Measurements from ENCODE around the gene SERGEF.

DNA sequence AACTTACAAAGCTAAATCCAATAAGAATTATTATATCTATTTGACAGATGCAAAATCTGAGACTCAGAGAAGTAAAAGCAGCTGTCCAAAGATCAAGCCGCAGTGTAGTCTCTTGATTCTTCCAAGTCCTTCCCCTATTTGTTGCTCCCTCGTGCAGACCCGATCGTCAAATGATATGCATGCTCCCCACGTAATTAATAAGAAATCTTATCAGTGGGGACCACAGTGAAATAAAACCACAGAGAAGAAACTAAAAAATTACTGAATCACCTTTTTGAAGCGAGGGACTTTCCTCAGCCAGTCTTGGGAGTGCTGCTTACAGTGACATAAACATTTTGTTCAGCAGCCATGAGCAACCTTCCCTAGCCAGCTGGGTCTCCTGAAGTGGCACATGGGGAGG is 64.6 kb downstream of the SERGEF start:
- TF ChIP-seq POLR2A (IDR thresholded peaks at IDR 0.05; ENCODE audit: insufficient read depth in 1 of 2, low read depth in 2 of 2, low read length in 2 of 2) (no peak), RNF2 (conservative IDR thresholded peaks at IDR 0.05; ENCODE audit: low read depth) (no peak), CEBPB (IDR thresholded peaks at IDR 0.05; ENCODE audit: borderline replicate concordance, low read depth, low read length) (no peak), ZNF556 (CRISPR knock-in tag; IDR thresholded peaks at IDR 0.05; ENCODE audit: borderline replicate concordance) (no peak), RFX1 (IDR thresholded peaks at IDR 0.05) (no peak), RAD21 (CRISPR knock-in tag; IDR thresholded peaks at IDR 0.05) (no peak), CC2D1A (CRISPR knock-in tag; IDR thresholded peaks at IDR 0.05) (no peak)
- TF ChIP-seq, protein P1, sequence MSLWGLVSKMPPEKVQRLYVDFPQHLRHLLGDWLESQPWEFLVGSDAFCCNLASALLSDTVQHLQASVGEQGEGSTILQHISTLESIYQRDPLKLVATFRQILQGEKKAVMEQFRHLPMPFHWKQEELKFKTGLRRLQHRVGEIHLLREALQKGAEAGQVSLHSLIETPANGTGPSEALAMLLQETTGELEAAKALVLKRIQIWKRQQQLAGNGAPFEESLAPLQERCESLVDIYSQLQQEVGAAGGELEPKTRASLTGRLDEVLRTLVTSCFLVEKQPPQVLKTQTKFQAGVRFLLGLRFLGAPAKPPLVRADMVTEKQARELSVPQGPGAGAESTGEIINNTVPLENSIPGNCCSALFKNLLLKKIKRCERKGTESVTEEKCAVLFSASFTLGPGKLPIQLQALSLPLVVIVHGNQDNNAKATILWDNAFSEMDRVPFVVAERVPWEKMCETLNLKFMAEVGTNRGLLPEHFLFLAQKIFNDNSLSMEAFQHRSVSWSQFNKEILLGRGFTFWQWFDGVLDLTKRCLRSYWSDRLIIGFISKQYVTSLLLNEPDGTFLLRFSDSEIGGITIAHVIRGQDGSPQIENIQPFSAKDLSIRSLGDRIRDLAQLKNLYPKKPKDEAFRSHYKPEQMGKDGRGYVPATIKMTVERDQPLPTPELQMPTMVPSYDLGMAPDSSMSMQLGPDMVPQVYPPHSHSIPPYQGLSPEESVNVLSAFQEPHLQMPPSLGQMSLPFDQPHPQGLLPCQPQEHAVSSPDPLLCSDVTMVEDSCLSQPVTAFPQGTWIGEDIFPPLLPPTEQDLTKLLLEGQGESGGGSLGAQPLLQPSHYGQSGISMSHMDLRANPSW (CRISPR knock-in tag; IDR thresholded peaks at IDR 0.05; ENCODE audit: borderline replicate concordance) = no peak
- TF ChIP-seq, protein P2, sequence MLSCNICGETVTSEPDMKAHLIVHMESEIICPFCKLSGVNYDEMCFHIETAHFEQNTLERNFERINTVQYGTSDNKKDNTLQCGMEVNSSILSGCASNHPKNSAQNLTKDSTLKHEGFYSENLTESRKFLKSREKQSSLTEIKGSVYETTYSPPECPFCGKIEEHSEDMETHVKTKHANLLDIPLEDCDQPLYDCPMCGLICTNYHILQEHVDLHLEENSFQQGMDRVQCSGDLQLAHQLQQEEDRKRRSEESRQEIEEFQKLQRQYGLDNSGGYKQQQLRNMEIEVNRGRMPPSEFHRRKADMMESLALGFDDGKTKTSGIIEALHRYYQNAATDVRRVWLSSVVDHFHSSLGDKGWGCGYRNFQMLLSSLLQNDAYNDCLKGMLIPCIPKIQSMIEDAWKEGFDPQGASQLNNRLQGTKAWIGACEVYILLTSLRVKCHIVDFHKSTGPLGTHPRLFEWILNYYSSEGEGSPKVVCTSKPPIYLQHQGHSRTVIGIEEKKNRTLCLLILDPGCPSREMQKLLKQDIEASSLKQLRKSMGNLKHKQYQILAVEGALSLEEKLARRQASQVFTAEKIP (CRISPR knock-in tag; IDR thresholded peaks at IDR 0.05; ENCODE audit: borderline replicate concordance) = no peak
